SH-SY5Y (cell line): ENCODE measurements around the gene RALGAPA2.

Source experiments
- GATA2 ChIP-seq: IDR thresholded peaks from 2 replicates; pipeline ENCODE4 v1.6.1; 2011; ENCODE audit warnings: mild to moderate bottlenecking, low read depth, low read length
- GATA3 ChIP-seq: IDR thresholded peaks from 2 replicates; pipeline ENCODE4 v1.6.1; 2011; ENCODE audit warnings: low read depth, mild to moderate bottlenecking, low read length, moderate library complexity

GRCh38 chr20:20371681-20372080, 340.8 kb downstream of the RALGAPA2 start:
- no peak for TF ChIP-seq GATA3
- TF ChIP-seq GATA2: no peak
